Superior temporal gyrus (tissue), 1 donor: ENCODE results near the gene SSRP1.
"Not testable (repeated sequence)": the region's sequence is repeated elsewhere in the genome, so short reads cannot be mapped to it uniquely, and the experiment has no call there.

Experiments
- DNase-seq: peaks from one replicate; pipeline ENCODE4 v3.0.0-alpha.2; 2016; ENCODE audit errors: extremely low spot score

Gene SSRP1

GRCh38 chr11:57339328-57339727 is 3.6 kb upstream of the SSRP1 start:
- DNase-seq, result no peak

- DNase-seq, result no peak
These were observed 2.5 kb upstream of the SSRP1 start, which contains the start of gene P2RX3 for GRCh38 chr11:57338142-57338541. Gene P2RX3, plus strand, starts transcription at chr11:57338352. Its CDS starts 199 bp downstream, at chr11:57338551.

- DNase-seq, result not testable (repeated sequence)
These were observed 1.2 kb upstream of the SSRP1 start for GRCh38 chr11:57336856-57337255.

- no peak for DNase-seq
These were observed 497 bp upstream of the SSRP1 start for GRCh38 chr11:57336111-57336666.

- DNase-seq, result no peak
These were observed 709 bp downstream of the SSRP1 start for GRCh38 chr11:57335023-57335342.

- DNase-seq, result no peak
These were observed 2.8 kb downstream of the SSRP1 start for GRCh38 chr11:57332694-57333440.

- DNase-seq, result no peak
These were observed 4.0 kb downstream of the SSRP1 start for GRCh38 chr11:57331720-57332119.

GRCh38 chr11:57330029-57330428 is 5.7 kb downstream of the SSRP1 start:
- no peak for DNase-seq

GRCh38 chr11:57327721-57328120 is 8.0 kb downstream of the SSRP1 start:
- no peak for DNase-seq

GRCh38 chr11:57325735-57326048 is 10.0 kb downstream of the SSRP1 start:
- DNase-seq, result no peak

GRCh38 chr11:57324886-57325734 is 10.6 kb downstream of the SSRP1 start, which contains the start of gene TNKS1BP1:
Gene TNKS1BP1, minus strand, starts transcription at chr11:57324952. Its CDS starts 3,067 bp downstream, at chr11:57321885.
- DNase-seq, result peak; percentile 93

- DNase-seq, result no peak
These were observed 11.4 kb downstream of the SSRP1 start for GRCh38 chr11:57324154-57324885.

GRCh38 chr11:57323855-57324153 is 11.9 kb downstream of the SSRP1 start:
- DNase-seq, result peak; percentile 11

- no peak for DNase-seq
These were observed 12.4 kb downstream of the SSRP1 start for GRCh38 chr11:57323167-57323854.

GRCh38 chr11:57322256-57323166 is 13.2 kb downstream of the SSRP1 start:
- peak; percentile 70 for DNase-seq

- DNase-seq, result no peak
These were observed 14.1 kb downstream of the SSRP1 start for GRCh38 chr11:57321388-57322255.

GRCh38 chr11:57320719-57321387 is 14.8 kb downstream of the SSRP1 start:
- DNase-seq, result no peak

GRCh38 chr11:57320067-57320718 is 15.5 kb downstream of the SSRP1 start:
- DNase-seq, result no peak

- no peak for DNase-seq
These were observed 17.5 kb downstream of the SSRP1 start for GRCh38 chr11:57318178-57318577.
